ENCODE measurements around the gene CAPN3. TPM values are rescaled to one million over a fixed set of nuclear protein-coding genes. Genes with fewer than 3 reads are reported as not detected.
"Not testable (repeated sequence)": the region's sequence is repeated elsewhere in the genome, so short reads cannot be mapped to it uniquely, and the experiment has no call there.

Gene CAPN3
- total RNA-seq (2014; rRNA removed; shearing (Covaris generic)) (5.7 and 8.6 TPM in 2 replicates), polyA plus RNA-seq (2016; fragmentation: Nextera tagmentation; extraction: Ambion mirVana) (1.8 and 2.2 TPM in 2 replicates)

GRCh38 chr15:42359249-42359648 lies at the start of gene CAPN3:
Gene CAPN3, plus strand, starts transcription at chr15:42359501. Its CDS starts 305 bp downstream, at chr15:42359806.
- H3K79me2 ChIP-seq (ENCODE audit: insufficient read depth): no peaks in the 10 kb centered on the region
- 88 to 92% methylated on average over 1 of the region's 1 CpG for whole genome bisulfite sequencing, 2 experiments (ENCODE audit: low coverage in 1 of 2, low lambda C conversion rate in 2 of 2, missing lambda C conversion rate in 2 of 2)
- DNase-seq: no peak
- in situ Hi-C loops (cut with MboI): no loop called here
- H2AFZ ChIP-seq: no peak within 1 kb of the TSS
- no peaks in the 10 kb centered on the region for H3K27me3 ChIP-seq (replicated peaks; ENCODE audit: insufficient read depth)
- H3K9ac ChIP-seq: no peak within 1 kb of the TSS
- no peak for TF ChIP-seq EZH2 (IDR thresholded peaks at IDR 0.05; ENCODE audit: insufficient read depth, poor library complexity, severe bottlenecking)
- no peak for TF ChIP-seq EZH2phosphoT487 (IDR thresholded peaks at IDR 0.05; ENCODE audit: insufficient read depth, low read depth)
- no peaks in the 10 kb centered on the region for H4K20me1 ChIP-seq (ENCODE audit: insufficient read depth)
- H3F3A ChIP-seq (ENCODE audit: insufficient read depth): no peaks in the 10 kb centered on the region
- no peak within 1 kb of the TSS for H3K27ac ChIP-seq
- H3K9me2 ChIP-seq (ENCODE audit: insufficient read depth): no peaks in the 10 kb centered on the region
- H3K36me3 ChIP-seq (ENCODE audit: low read depth): peaks cover 6% of the 10 kb centered on the region; the same call in 1 of the 2 replicates
- H3K4me3 ChIP-seq: no peak within 1 kb of the TSS
- no peak within 1 kb of the TSS for H3K4me2 ChIP-seq (ENCODE audit: unreplicated experiment)
- no peaks in the 10 kb centered on the region for H3K9me3 ChIP-seq (ENCODE audit: low read depth)
- H3K4me1 ChIP-seq (ENCODE audit: insufficient read depth): no peaks in the 10 kb centered on the region

DNA sequence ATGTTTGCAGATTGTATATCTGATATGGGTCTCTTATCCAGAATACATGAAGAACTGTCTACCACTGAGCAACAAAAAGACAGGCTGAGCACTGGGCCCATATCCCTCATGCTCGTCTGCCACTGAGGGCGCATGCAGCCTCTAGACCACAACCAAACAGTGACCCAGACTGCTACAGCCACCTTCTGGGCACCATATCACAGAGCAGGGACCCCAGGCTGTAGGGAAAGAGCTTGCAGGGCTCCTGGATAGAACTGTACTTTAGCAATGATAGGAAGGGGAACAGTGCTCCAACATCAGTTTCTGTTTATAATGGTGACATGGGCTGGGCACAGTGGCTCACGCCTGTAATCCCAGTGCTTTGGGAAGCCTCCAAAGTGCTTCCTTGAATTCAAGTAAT lies 45.8 kb upstream of the CAPN3 start:
- Histone ChIP-seq H3K36me3 (ENCODE audit: low read depth) (peaks cover 8% of the 10 kb centered on the region; the same call in 1 of the 2 replicates), H3K4me3 (no peak overlapping the region), H4K20me1 (ENCODE audit: insufficient read depth) (no peaks in the 10 kb centered on the region), H3K27me3 (replicated peaks; ENCODE audit: insufficient read depth) (no peaks in the 10 kb centered on the region), H3F3A (ENCODE audit: insufficient read depth) (peaks cover 7% of the 10 kb centered on the region; the same call in 1 of the 2 replicates), H3K4me1 (ENCODE audit: insufficient read depth) (0 out of 2 replicates have a peak, but pooled peaks cover 5% of the 10 kb centered on the region), H2AFZ (no peak overlapping the region), H3K9me2 (ENCODE audit: insufficient read depth) (no peaks in the 10 kb centered on the region), H3K9me3 (ENCODE audit: low read depth) (no peaks in the 10 kb centered on the region), H3K27ac (no peak overlapping the region), H3K9ac (no peak overlapping the region), H3K79me2 (ENCODE audit: insufficient read depth) (no peaks in the 10 kb centered on the region), H3K4me2 (ENCODE audit: unreplicated experiment) (no peak overlapping the region)
- in situ Hi-C loops (cut with MboI): no loop called here
- 18 to 29% methylated on average over 3 of the region's 3 CpGs for WGBS, 2 experiments (ENCODE audit: low coverage in 1 of 2, low lambda C conversion rate in 2 of 2, missing lambda C conversion rate in 2 of 2)
- no peak for TF ChIP-seq EZH2 (IDR thresholded peaks at IDR 0.05; ENCODE audit: insufficient read depth, poor library complexity, severe bottlenecking)
- no peak for DNase-seq

GRCh38 chr15:42314818-42315217 lies 44.5 kb upstream of the CAPN3 start:
- DNase-seq: no peak

DNA sequence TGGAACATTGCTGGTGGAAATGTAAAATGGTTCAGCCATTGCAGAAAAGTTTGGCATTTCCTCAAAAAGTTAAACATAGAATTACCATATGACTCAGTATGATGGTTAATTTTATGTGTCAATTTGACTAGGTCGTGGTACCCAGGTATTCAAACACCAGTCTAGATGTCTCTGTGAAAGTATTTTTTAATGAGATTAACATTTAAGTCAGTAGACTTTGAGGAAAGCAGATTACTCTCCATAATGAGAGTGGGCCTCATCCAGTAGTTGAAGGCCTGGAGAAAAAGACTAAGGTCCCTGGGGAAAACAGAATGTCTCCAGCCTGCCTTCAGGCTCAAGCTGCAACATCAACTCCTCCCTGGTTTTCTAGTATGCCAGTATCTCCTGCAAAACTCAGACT lies 43.8 kb upstream of the CAPN3 start:
- no peak overlapping the region for H3K27ac ChIP-seq
- 24 to 38% methylated on average over 1 of the region's 1 CpG for WGBS, 2 experiments (ENCODE audit: low coverage in 1 of 2, low lambda C conversion rate in 2 of 2, missing lambda C conversion rate in 2 of 2)
- peaks cover 7% of the 10 kb centered on the region; the same call in 1 of the 2 replicates for H3F3A ChIP-seq (ENCODE audit: insufficient read depth)
- no peaks in the 10 kb centered on the region for H3K79me2 ChIP-seq (ENCODE audit: insufficient read depth)
- in situ Hi-C loops (cut with MboI): no loop called here
- no peaks in the 10 kb centered on the region for H4K20me1 ChIP-seq (ENCODE audit: insufficient read depth)
- no peaks in the 10 kb centered on the region for H3K9me2 ChIP-seq (ENCODE audit: insufficient read depth)
- H3K9me3 ChIP-seq (ENCODE audit: low read depth): no peaks in the 10 kb centered on the region
- H3K27me3 ChIP-seq (replicated peaks; ENCODE audit: insufficient read depth): no peaks in the 10 kb centered on the region
- no peak overlapping the region for H2AFZ ChIP-seq
- no peak overlapping the region for H3K9ac ChIP-seq
- no peak for TF ChIP-seq EZH2phosphoT487 (IDR thresholded peaks at IDR 0.05; ENCODE audit: insufficient read depth, low read depth)
- TF ChIP-seq EZH2 (IDR thresholded peaks at IDR 0.05; ENCODE audit: insufficient read depth, poor library complexity, severe bottlenecking): no peak
- peaks cover 8% of the 10 kb centered on the region; the same call in 1 of the 2 replicates for H3K36me3 ChIP-seq (ENCODE audit: low read depth)
- H3K4me2 ChIP-seq (ENCODE audit: unreplicated experiment): no peak overlapping the region
- peak; percentile 51 for DNase-seq
- 0 out of 2 replicates have a peak, but pooled peaks cover 5% of the 10 kb centered on the region for H3K4me1 ChIP-seq (ENCODE audit: insufficient read depth)
- no peak overlapping the region for H3K4me3 ChIP-seq

More at GRCh38 chr15:42314818-42315217, 44.5 kb upstream of the CAPN3 start:
- H3K4me2 ChIP-seq (ENCODE audit: unreplicated experiment): no peak overlapping the region
- H3K79me2 ChIP-seq (ENCODE audit: insufficient read depth): no peaks in the 10 kb centered on the region
- H4K20me1 ChIP-seq (ENCODE audit: insufficient read depth): no peaks in the 10 kb centered on the region
- H3K9me2 ChIP-seq (ENCODE audit: insufficient read depth): no peaks in the 10 kb centered on the region
- H2AFZ ChIP-seq: no peak overlapping the region
- H3K4me1 ChIP-seq (ENCODE audit: insufficient read depth): 0 out of 2 replicates have a peak, but pooled peaks cover 5% of the 10 kb centered on the region
- peaks cover 8% of the 10 kb centered on the region; the same call in 1 of the 2 replicates for H3K36me3 ChIP-seq (ENCODE audit: low read depth)
- in situ Hi-C loops (cut with MboI): no loop called here
- H3K9ac ChIP-seq: no peak overlapping the region
- no peaks in the 10 kb centered on the region for H3K27me3 ChIP-seq (replicated peaks; ENCODE audit: insufficient read depth)
- no peak overlapping the region for H3K4me3 ChIP-seq
- WGBS, 2 experiments (ENCODE audit: low coverage in 1 of 2, low lambda C conversion rate in 2 of 2, missing lambda C conversion rate in 2 of 2): 96 to 97% methylated on average over 1 of the region's 1 CpG
- H3F3A ChIP-seq (ENCODE audit: insufficient read depth): peaks cover 7% of the 10 kb centered on the region; the same call in 1 of the 2 replicates
- TF ChIP-seq EZH2phosphoT487 (IDR thresholded peaks at IDR 0.05; ENCODE audit: insufficient read depth, low read depth) (no peak), EZH2 (IDR thresholded peaks at IDR 0.05; ENCODE audit: insufficient read depth, poor library complexity, severe bottlenecking) (no peak)
- H3K9me3 ChIP-seq (ENCODE audit: low read depth): no peaks in the 10 kb centered on the region
- no peak overlapping the region for H3K27ac ChIP-seq

GRCh38 chr15:42316282-42316805 lies 43.0 kb upstream of the CAPN3 start:
- H4K20me1 ChIP-seq (ENCODE audit: insufficient read depth); H3K27me3 ChIP-seq (replicated peaks; ENCODE audit: insufficient read depth); H3K9me2 ChIP-seq (ENCODE audit: insufficient read depth); H3K36me3 ChIP-seq (ENCODE audit: low read depth); H3K9ac ChIP-seq; H3K9me3 ChIP-seq (ENCODE audit: low read depth); H3K4me3 ChIP-seq; H3F3A ChIP-seq (ENCODE audit: insufficient read depth); DNase-seq; in situ Hi-C loops (cut with MboI); H3K4me2 ChIP-seq (ENCODE audit: unreplicated experiment); H3K4me1 ChIP-seq (ENCODE audit: insufficient read depth); H2AFZ ChIP-seq; H3K27ac ChIP-seq; H3K79me2 ChIP-seq (ENCODE audit: insufficient read depth): not testable (repeated sequence)
- 71% methylated on average over 11 of the region's 11 CpGs for WGBS, 2 experiments (ENCODE audit: low coverage in 1 of 2, low lambda C conversion rate in 2 of 2, missing lambda C conversion rate in 2 of 2)

Measured in GM23248 (cell line).